Upper lobe of left lung (tissue), 6 donors: ENCODE data around the gene DNAJB2. TPM values are rescaled to one million over a fixed set of nuclear protein-coding genes. Genes with fewer than 3 reads are reported as not detected.

ENCODE experiments used
- ATAC-seq, 2 donors: fragments of 200-7000 bp; cut with Tn5 transposase; one replicate each; pipeline ENCODE4 v1.9.1; 2022; ENCODE audit warnings: mild to moderate bottlenecking in 2 of 2, moderate library complexity in 2 of 2; ENCODE audit not compliant: low FRiP score in 2 of 2
- DNase-seq, 2 donors: peaks; one replicate each; pipeline ENCODE4 v3.0.0-alpha.2; 2019 to 2020
- H3K27ac ChIP-seq, 4 donors: fragments of 200-600 bp; sonication (generic); one replicate each; pipeline ENCODE4 v1.5.1; 2016 to 2019
- H3K27me3 ChIP-seq, 4 donors: fragments of 200-600 bp; sonication (generic); one replicate each; pipeline ENCODE4 v1.5.1; 2017 to 2019
- H3K36me3 ChIP-seq, 4 donors: fragments of 200-600 bp; sonication (generic); one replicate each; pipeline ENCODE4 v1.5.1; 2016 to 2019
- H3K4me1 ChIP-seq, 4 donors: fragments of 200-600 bp; sonication (generic); one replicate each; pipeline ENCODE4 v1.5.1; 2018 to 2019
- H3K4me3 ChIP-seq, 4 donors: fragments of 200-600 bp; sonication (generic); one replicate each; pipeline ENCODE4 v1.5.1; 2017 to 2019; ENCODE audit warnings: mild to moderate bottlenecking in 2 of 4, moderate library complexity in 1 of 4
- H3K9me3 ChIP-seq, 4 donors: fragments of 200-600 bp; sonication (generic); one replicate each; pipeline ENCODE4 v1.5.1; 2018 to 2019
- EP300 ChIP-seq, 4 donors: sonication (generic); formaldehyde crosslinking; IDR thresholded peaks; one replicate each; pipeline ENCODE4 v1.5.1; 2017; ENCODE audit warnings: antibody characterized with exemption in 4 of 4, control low read depth in 2 of 4
- POLR2A ChIP-seq, 4 donors: fragments of 450-650 bp; IDR thresholded peaks; one replicate each; pipeline ENCODE4 v1.5.1; 2016 to 2017; ENCODE audit warnings: antibody characterized with exemption in 4 of 4, mild to moderate bottlenecking in 2 of 4
- POLR2AphosphoS5 ChIP-seq, 2 donors: sonication (generic); formaldehyde crosslinking; IDR thresholded peaks; one replicate each; pipeline ENCODE4 v1.5.1; 2017; ENCODE audit warnings: antibody characterized with exemption in 2 of 2
- WGBS, 2 donors: methylation state at CpG; one replicate each; pipeline ENCODE4 v1.1.5; 2017 to 2018; 5-methylcytosine and 5-hydroxymethylcytosine counted together
- total RNA-seq, 6 donors: library from RNA; depleted of rRNA in 4 of 6; stranded (reverse); fragments of >200 nt in 4 of 6; gene quantifications; one replicate each; pipeline versions ENCODE4 v1.1.0 to v1.2.1, GENCODE V29; 2016 to 2021
- TF ChIP-seq, protein P1 (sequence below), 6 experiments: fragments of 450-650 bp in 4 of 6; fragments of 200-600 bp in 2 of 6; sonication (generic) in 2 of 6; IDR thresholded peaks; one replicate each; pipeline ENCODE4 v1.5.1; 2016 to 2019; ENCODE audit warnings: antibody characterized with exemption in 6 of 6
- donor health status: DM: no; HTN: no; CAD: no; lungs with moderate emphysema.
- donor health status: DM: no; HTN: yes; CAD: no; lungs with severe emphysema.

Gene DNAJB2
- total RNA-seq, 6 donors from 2014 or later: 58.6 to 86.1 (median 75.5) TPM

DNA sequence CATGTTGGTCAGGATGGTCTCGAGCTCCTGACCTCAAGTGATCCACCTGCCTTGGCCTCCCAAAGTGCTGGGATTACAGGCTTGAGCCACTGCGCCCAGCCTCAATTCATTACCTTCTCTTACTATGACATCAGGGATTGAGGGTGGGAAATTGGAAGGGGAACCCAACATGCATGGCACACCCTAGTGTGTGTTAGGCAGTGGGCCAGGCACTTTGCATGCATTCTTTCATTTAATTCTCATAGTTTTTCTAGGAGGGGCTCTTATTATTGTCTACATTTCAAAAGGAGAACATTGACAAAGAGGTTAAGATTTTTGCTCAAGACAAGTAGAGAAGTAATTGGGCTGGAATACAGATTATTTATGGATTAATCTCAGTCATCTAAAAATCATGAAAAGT, 10.9 kb upstream of the DNAJB2 start:
- TF ChIP-seq POLR2AphosphoS5 (IDR thresholded peaks at IDR 0.05) (no peak), EP300 (IDR thresholded peaks at IDR 0.05) (no peak), POLR2A (IDR thresholded peaks at IDR 0.05) (no peak)
- TF ChIP-seq, protein P1, sequence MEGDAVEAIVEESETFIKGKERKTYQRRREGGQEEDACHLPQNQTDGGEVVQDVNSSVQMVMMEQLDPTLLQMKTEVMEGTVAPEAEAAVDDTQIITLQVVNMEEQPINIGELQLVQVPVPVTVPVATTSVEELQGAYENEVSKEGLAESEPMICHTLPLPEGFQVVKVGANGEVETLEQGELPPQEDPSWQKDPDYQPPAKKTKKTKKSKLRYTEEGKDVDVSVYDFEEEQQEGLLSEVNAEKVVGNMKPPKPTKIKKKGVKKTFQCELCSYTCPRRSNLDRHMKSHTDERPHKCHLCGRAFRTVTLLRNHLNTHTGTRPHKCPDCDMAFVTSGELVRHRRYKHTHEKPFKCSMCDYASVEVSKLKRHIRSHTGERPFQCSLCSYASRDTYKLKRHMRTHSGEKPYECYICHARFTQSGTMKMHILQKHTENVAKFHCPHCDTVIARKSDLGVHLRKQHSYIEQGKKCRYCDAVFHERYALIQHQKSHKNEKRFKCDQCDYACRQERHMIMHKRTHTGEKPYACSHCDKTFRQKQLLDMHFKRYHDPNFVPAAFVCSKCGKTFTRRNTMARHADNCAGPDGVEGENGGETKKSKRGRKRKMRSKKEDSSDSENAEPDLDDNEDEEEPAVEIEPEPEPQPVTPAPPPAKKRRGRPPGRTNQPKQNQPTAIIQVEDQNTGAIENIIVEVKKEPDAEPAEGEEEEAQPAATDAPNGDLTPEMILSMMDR (IDR thresholded peaks at IDR 0.05): no peak
- WGBS, 2 donors: 89 to 100% methylated on average over 2 of the region's 2 CpGs
- DNase-seq (no peak), ATAC-seq (no peak)
- no peaks in the 10 kb centered on the region for H3K4me1 ChIP-seq
- H3K4me3 ChIP-seq: no peak overlapping the region
- H3K9me3 ChIP-seq: no peaks in the 10 kb centered on the region
- H3K36me3 ChIP-seq: no peaks in the 10 kb centered on the region
- no peaks in the 10 kb centered on the region for H3K27me3 ChIP-seq
- H3K27ac ChIP-seq: no peak overlapping the region

DNA sequence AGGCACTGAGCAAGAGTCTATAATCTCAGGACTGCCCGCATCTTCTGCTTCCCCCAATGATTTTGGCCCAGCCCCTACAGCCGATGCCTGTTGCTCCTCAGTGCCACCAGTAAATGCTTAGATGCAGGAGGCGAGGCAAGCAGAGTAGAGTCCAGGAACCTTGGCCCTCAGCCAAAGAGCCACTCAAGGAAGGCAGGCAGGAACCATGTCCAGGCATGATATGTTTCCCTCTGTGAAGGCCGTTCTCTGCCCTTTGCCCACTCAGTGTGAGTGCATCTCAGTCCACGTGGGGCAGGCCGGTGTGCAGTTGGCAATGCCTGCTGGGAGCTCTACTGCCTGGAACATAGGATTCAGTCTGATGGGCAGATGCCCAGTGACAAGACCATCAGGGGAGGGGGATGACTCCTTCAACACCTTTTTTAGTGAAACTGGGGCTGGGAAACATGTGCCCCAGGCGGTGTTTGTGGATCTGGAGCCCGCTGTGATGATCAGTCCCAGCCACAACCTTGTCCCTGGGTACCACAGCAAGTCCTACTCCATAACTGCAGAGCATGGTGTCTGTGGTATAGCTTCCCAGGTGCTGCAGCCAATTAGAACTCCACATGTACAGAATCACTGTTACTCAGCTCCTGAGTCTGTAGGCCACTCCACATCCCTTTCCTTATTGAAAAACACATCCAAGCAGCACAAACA, 9.7 kb upstream of the DNAJB2 start:
- TF ChIP-seq, protein P1 (IDR thresholded peaks at IDR 0.05): no peak
- TF ChIP-seq EP300 (IDR thresholded peaks at IDR 0.05) (no peak), POLR2AphosphoS5 (IDR thresholded peaks at IDR 0.05) (no peak), POLR2A (IDR thresholded peaks at IDR 0.05) (no peak)
- DNase-seq: peak in 1 of 2 donors; percentile 67
- 56 to 57% methylated on average over 3 to 8 of the region's 8 CpGs for WGBS, 2 donors
- H3K4me3 ChIP-seq: no peak overlapping the region
- H3K27me3 ChIP-seq: no peaks in the 10 kb centered on the region
- ATAC-seq: no peak
- no peak overlapping the region for H3K27ac ChIP-seq
- no peaks in the 10 kb centered on the region for H3K36me3 ChIP-seq
- no peaks in the 10 kb centered on the region for H3K9me3 ChIP-seq
- H3K4me1 ChIP-seq: no peaks in the 10 kb centered on the region

DNA sequence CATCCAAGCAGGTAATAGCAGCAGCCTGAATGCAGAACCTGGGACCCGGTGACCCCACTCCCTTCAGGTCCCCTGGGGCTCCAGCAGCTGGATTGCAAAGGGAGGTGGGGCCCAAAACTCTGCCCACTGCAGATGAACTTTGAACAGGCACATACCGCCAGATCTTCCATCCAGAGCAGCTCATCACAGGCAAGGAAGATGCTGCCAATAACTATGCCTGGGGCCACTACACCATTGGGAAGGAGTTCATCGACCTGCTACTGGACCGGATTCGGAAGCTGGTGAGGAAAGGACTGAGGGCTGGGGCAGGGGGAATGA, 9.2 kb upstream of the DNAJB2 start:
- DNase-seq (no peak), ATAC-seq (no peak)
- no peaks in the 10 kb centered on the region for H3K4me1 ChIP-seq
- no peak overlapping the region for H3K27ac ChIP-seq
- TF ChIP-seq, protein P1 (IDR thresholded peaks at IDR 0.05): no peak
- TF ChIP-seq EP300 (IDR thresholded peaks at IDR 0.05) (no peak), POLR2AphosphoS5 (IDR thresholded peaks at IDR 0.05) (no peak), POLR2A (IDR thresholded peaks at IDR 0.05) (no peak)
- WGBS, 2 donors: 92 to 96% methylated on average over 5 of the region's 5 CpGs
- no peaks in the 10 kb centered on the region for H3K27me3 ChIP-seq
- no peaks in the 10 kb centered on the region for H3K36me3 ChIP-seq
- H3K9me3 ChIP-seq: no peaks in the 10 kb centered on the region
- H3K4me3 ChIP-seq: no peak overlapping the region

DNA sequence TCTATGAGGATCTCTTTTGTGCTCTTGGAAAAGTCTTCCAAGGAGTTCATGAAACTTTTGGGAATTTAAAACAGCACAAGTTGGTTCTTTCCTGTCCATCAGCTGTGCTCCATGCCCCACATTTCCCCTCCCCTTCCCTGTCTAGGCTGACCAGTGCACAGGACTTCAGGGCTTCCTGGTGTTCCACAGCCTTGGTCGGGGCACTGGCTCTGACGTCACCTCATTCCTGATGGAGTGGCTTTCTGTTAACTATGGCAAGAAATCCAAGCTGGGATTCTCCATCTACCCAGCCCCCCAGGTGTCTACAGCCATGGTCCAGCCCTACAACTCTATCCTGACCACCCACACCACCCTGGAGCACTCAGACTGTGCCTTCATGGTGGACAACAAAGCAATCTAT, 8.1 kb upstream of the DNAJB2 start:
- WGBS, 2 donors: 64 to 89% methylated on average over 2 of the region's 2 CpGs
- DNase-seq (no peak), ATAC-seq (no peak)
- Histone ChIP-seq H3K9me3 (no peaks in the 10 kb centered on the region), H3K27me3 (no peaks in the 10 kb centered on the region), H3K4me1 (no peaks in the 10 kb centered on the region), H3K4me3 (no peak overlapping the region), H3K27ac (no peak overlapping the region), H3K36me3 (no peaks in the 10 kb centered on the region)
- TF ChIP-seq POLR2A (IDR thresholded peaks at IDR 0.05) (no peak), EP300 (IDR thresholded peaks at IDR 0.05) (no peak)
- TF ChIP-seq, protein P1 (IDR thresholded peaks at IDR 0.05): no peak

DNA sequence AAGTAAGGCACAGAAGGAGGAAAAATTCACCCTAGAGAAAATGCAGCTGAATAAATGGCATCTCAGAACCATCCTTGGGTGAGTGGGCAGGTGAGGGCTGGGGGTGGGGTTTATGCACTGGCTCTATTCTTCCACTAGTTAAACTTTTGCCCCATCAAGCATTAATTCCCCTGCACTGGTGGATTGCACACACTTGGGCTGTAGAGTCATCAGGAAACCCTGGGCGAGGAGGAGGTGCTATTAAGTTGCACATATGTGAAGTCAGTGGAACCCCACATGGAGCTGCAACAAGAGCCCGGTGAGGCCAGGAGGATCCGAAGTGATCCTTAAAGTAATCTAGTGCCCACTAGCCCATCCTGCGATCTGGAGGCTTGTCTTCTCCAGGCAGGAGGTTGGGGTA, 6.8 kb upstream of the DNAJB2 start:
- ATAC-seq: no peak
- no peak overlapping the region for H3K27ac ChIP-seq
- DNase-seq: no peak
- no peak for TF ChIP-seq POLR2A (IDR thresholded peaks at IDR 0.05)
- TF ChIP-seq POLR2AphosphoS5 (IDR thresholded peaks at IDR 0.05): no peak
- TF ChIP-seq, protein P1 (IDR thresholded peaks at IDR 0.05): no peak
- no peak for TF ChIP-seq EP300 (IDR thresholded peaks at IDR 0.05)
- no peaks in the 10 kb centered on the region for H3K36me3 ChIP-seq
- peaks cover 0 to under 1% (median under 1%) of the 10 kb centered on the region in 4 donors for H3K4me1 ChIP-seq
- WGBS, 2 donors: 83 to 87% methylated on average over 4 of the region's 4 CpGs
- no peaks in the 10 kb centered on the region for H3K9me3 ChIP-seq
- no peaks in the 10 kb centered on the region for H3K27me3 ChIP-seq
- no peak overlapping the region for H3K4me3 ChIP-seq
